GM12864 (cell line): ENCODE results near the gene USP7.
"Not testable (repeated sequence)": the region's sequence is repeated elsewhere in the genome, so short reads cannot be mapped to it uniquely, and the experiment has no call there.

Experiments used
- DNase-seq: peaks from one replicate; pipeline ENCODE4 v3.0.0-alpha.2; 2011; ENCODE audit warnings: low read depth
- H3K4me3 ChIP-seq: 2 replicates; pipeline ENCODE4 v1.5.1; 2011; ENCODE audit warnings: mild to moderate bottlenecking, low read depth, low read length, control low read depth
- CTCF ChIP-seq: IDR thresholded peaks from 2 replicates; pipeline ENCODE4 v1.5.1; 2011; ENCODE audit warnings: low read depth, mild to moderate bottlenecking, moderate library complexity, low read length, control low read depth, inconsistent platforms; ENCODE audit errors: missing control alignments

Gene USP7

GRCh38 chr16:8975039-8975438 is 11.3 kb upstream of the USP7 start:
- TF ChIP-seq CTCF: no peak
- DNase-seq: no peak
- no peak overlapping the region for H3K4me3 ChIP-seq

GRCh38 chr16:8972843-8973586 is 9.3 kb upstream of the USP7 start:
- no peak for TF ChIP-seq CTCF
- DNase-seq: no peak

GRCh38 chr16:8971416-8971815 is 7.7 kb upstream of the USP7 start:
- no peak for DNase-seq
- no peak for TF ChIP-seq CTCF
- H3K4me3 ChIP-seq: no peak overlapping the region

More at GRCh38 chr16:8972843-8973586, 9.3 kb upstream of the USP7 start:
- no peak overlapping the region for H3K4me3 ChIP-seq

GRCh38 chr16:8969202-8969897 is 5.6 kb upstream of the USP7 start:
- DNase-seq, H3K4me3 ChIP-seq: not testable (repeated sequence)

GRCh38 chr16:8968054-8968453 is 4.3 kb upstream of the USP7 start:
- not testable (repeated sequence) for H3K4me3 ChIP-seq, DNase-seq

- no peak overlapping the region for H3K4me3 ChIP-seq
- TF ChIP-seq CTCF: no peak
- DNase-seq: no peak
These were observed 3.6 kb upstream of the USP7 start for GRCh38 chr16:8967132-8967821.

- no peak overlapping the region for H3K4me3 ChIP-seq
- DNase-seq: no peak
- no peak for TF ChIP-seq CTCF
These were observed 3.1 kb upstream of the USP7 start for GRCh38 chr16:8966817-8967131.
